HCT116 (cell line): ENCODE data around the gene LRP4. TPM values are rescaled to one million over a fixed set of nuclear protein-coding genes. Genes with fewer than 3 reads are reported as not detected.

Experiments used
- ATAC-seq: fragments of 200-7000 bp; cut with Tn5 transposase; 2 replicates; pipeline ENCODE4 v1.9.1; 2020; ENCODE audit warnings: mild to moderate bottlenecking, moderate library complexity
- BruUV-seq: library from RNA; stranded (reverse); fragments of 400-500 nt; replicated peaks from 2 replicates; lab custom pipeline; 2021; lab: Mats Ljungman, UMichigan
- CTCF ChIA-PET: fragments of 300-600 bp; sonication (Branson Sonifier 250); formaldehyde crosslinking; loops from one replicate; lab custom pipeline; 2021; ENCODE audit warnings: antibody characterized with exemption; lab: Charles Lee
- POLR2A ChIA-PET: fragments of 300-600, 350-600 bp; sonication (Branson Sonifier 250); formaldehyde crosslinking; loops from one replicate; lab custom pipeline; 2021; ENCODE audit warnings: antibody characterized with exemption; lab: Charles Lee
- RAD21 ChIA-PET, 2 experiments: fragments of 300-600 bp; sonication (Branson Sonifier 250); formaldehyde crosslinking; loops; one replicate each; lab custom pipeline; 2023; ENCODE audit warnings: low total read pairs in 2 of 2; ENCODE audit not compliant: uncharacterized antibody in 2 of 2, unreplicated experiment in 2 of 2, low non-redundant PET in 1 of 2; lab: Charles Lee
- DNase-seq: peaks from one replicate; pipeline ENCODE4 v3.0.0-alpha.2; 2010; ENCODE audit warnings: low read depth, low spot score
- H2AFZ ChIP-seq: fragments of 200-600 bp; shearing (Covaris generic), sonication (generic); 2 replicates; pipeline ENCODE4 v1.6.1; 2017; ENCODE audit warnings: low read depth, mixed run types, mixed read lengths, antibody characterized with exemption, low read length; ENCODE audit not compliant: poor library complexity, severe bottlenecking
- H3K27ac ChIP-seq: 2 replicates; pipeline ENCODE4 v1.5.1; 2012; ENCODE audit warnings: low read depth, low read length
- H3K27me3 ChIP-seq: fragments of 200-600 bp; sonication (generic); 2 replicates; pipeline ENCODE4 v1.6.1; 2016; ENCODE audit warnings: mixed run types, low read length, mixed read lengths; ENCODE audit not compliant: insufficient read depth
- H3K36me3 ChIP-seq, 2 experiments: fragments of 200-500 bp in 1 of 2; fragments of 200-600 bp in 1 of 2; sonication (Bioruptor generic) in 1 of 2; sonication (generic) in 1 of 2; 2 replicates each; pipeline versions ENCODE4 v1.5.1 to v1.6.1; 2014 to 2016; ENCODE audit warnings: low read length in 2 of 2, inconsistent platforms in 1 of 2, mixed read lengths in 1 of 2, mixed run types in 1 of 2; ENCODE audit not compliant: insufficient read depth in 2 of 2, control insufficient read depth in 1 of 2
- H3K4me1 ChIP-seq, 2 experiments: fragments of 200-600 bp in 1 of 2; sonication (generic) in 1 of 2; 2 replicates each; pipeline versions ENCODE4 v1.5.1 to v1.6.1; 2012 to 2017; ENCODE audit warnings: low read length in 2 of 2, inconsistent platforms in 1 of 2, mild to moderate bottlenecking in 1 of 2, mixed read lengths in 1 of 2, mixed run types in 1 of 2, moderate library complexity in 1 of 2; ENCODE audit not compliant: insufficient read depth in 2 of 2, control insufficient read depth in 1 of 2
- H3K4me2 ChIP-seq: fragments of 200-600 bp; sonication (generic); 2 replicates; pipeline ENCODE4 v1.6.1; 2017; ENCODE audit warnings: mixed run types, low read length, mixed read lengths
- H3K4me3 ChIP-seq, 2 experiments: fragments of 200-600 bp in 1 of 2; sonication (generic) in 1 of 2; replicated peaks in 1 of 2; 2 replicates each; pipeline ENCODE4 v1.5.1; 2011 to 2016; ENCODE audit warnings: low read length in 2 of 2, control low read depth in 1 of 2, low read depth in 1 of 2, mild to moderate bottlenecking in 1 of 2, mixed read lengths in 1 of 2, mixed run types in 1 of 2
- H3K79me2 ChIP-seq: fragments of 200-600 bp; sonication (generic); 2 replicates; pipeline ENCODE4 v1.6.1; 2017; ENCODE audit warnings: mild to moderate bottlenecking, mixed run types, low read length, moderate library complexity, mixed read lengths; ENCODE audit not compliant: insufficient read depth
- H3K9ac ChIP-seq: fragments of 200-600 bp; sonication (generic); 2 replicates; pipeline ENCODE4 v1.6.1; 2016; ENCODE audit warnings: low read length, mixed read lengths
- H3K9me2 ChIP-seq: fragments of 200-600 bp; sonication (generic), shearing (Covaris generic); 2 replicates; pipeline ENCODE4 v1.6.1; 2017; ENCODE audit warnings: mixed run types, mild to moderate bottlenecking, moderate library complexity; ENCODE audit not compliant: insufficient read depth
- H3K9me3 ChIP-seq, 2 experiments: fragments of 200-500 bp in 1 of 2; fragments of 200-600 bp in 1 of 2; sonication (Bioruptor generic) in 1 of 2; sonication (generic) in 1 of 2; 2 replicates each; pipeline ENCODE4 v1.6.1; 2014 to 2017; ENCODE audit warnings: low read length in 2 of 2, mixed read lengths in 2 of 2, inconsistent platforms in 1 of 2, low read depth in 1 of 2, mild to moderate bottlenecking in 1 of 2, mixed run types in 1 of 2, moderate library complexity in 1 of 2; ENCODE audit not compliant: control insufficient read depth in 1 of 2, insufficient read depth in 1 of 2
- H4K20me1 ChIP-seq: fragments of 200-600 bp; sonication (generic), shearing (Covaris generic); 2 replicates; pipeline ENCODE4 v1.6.1; 2017; ENCODE audit warnings: mixed run types, mild to moderate bottlenecking, moderate library complexity; ENCODE audit not compliant: insufficient read depth
- CBX3 ChIP-seq: IDR thresholded peaks from 2 replicates; pipeline ENCODE4 v1.6.1; 2012; ENCODE audit warnings: low read depth
- CEBPB ChIP-seq: IDR thresholded peaks from 2 replicates; pipeline ENCODE4 v1.6.1; 2012; ENCODE audit warnings: low read depth
- EGR1 ChIP-seq: IDR thresholded peaks from 2 replicates; pipeline ENCODE4 v1.6.1; 2012; ENCODE audit warnings: low read depth
- ELF1 ChIP-seq: IDR thresholded peaks from 2 replicates; pipeline ENCODE4 v1.6.1; 2012; ENCODE audit warnings: low read depth, borderline replicate concordance
- FOSL1 ChIP-seq: IDR thresholded peaks from 2 replicates; pipeline ENCODE4 v1.6.1; 2012; ENCODE audit warnings: low read depth
- JUND ChIP-seq: IDR thresholded peaks from 2 replicates; pipeline ENCODE4 v1.6.1; 2012
- POLR2A ChIP-seq: IDR thresholded peaks from 2 replicates; pipeline ENCODE4 v1.7.0; 2011; ENCODE audit warnings: borderline replicate concordance; ENCODE audit not compliant: insufficient read depth, insufficient read length; ENCODE audit errors: extremely low read depth
- RAD21 ChIP-seq: IDR thresholded peaks from 2 replicates; pipeline ENCODE4 v1.6.1; 2012; ENCODE audit warnings: low read depth, mild to moderate bottlenecking
- REST ChIP-seq: IDR thresholded peaks from 2 replicates; pipeline ENCODE4 v1.6.1; 2012; ENCODE audit warnings: low read depth
- SP1 ChIP-seq: IDR thresholded peaks from 2 replicates; pipeline ENCODE4 v1.6.1; 2012; ENCODE audit warnings: low read depth
- SRF ChIP-seq: IDR thresholded peaks from 2 replicates; pipeline ENCODE4 v1.6.1; 2012; ENCODE audit warnings: low read depth
- TCF7L2 ChIP-seq: IDR thresholded peaks from 2 replicates; pipeline ENCODE4 v1.7.0; 2011; ENCODE audit warnings: borderline replicate concordance, inconsistent platforms; ENCODE audit not compliant: insufficient read depth, insufficient read length; ENCODE audit errors: extremely low read depth
- ZFX ChIP-seq: fragments of 450-650 bp; IDR thresholded peaks from 2 replicates; pipeline ENCODE4 v1.6.1; 2017
- intact Hi-C: fragments of 100-400 bp; cut with micrococcal nuclease; formaldehyde crosslinking; loops from 2 replicates; pipeline ENCODE4 v1.10.0; 2022
- total RNA-seq: library from RNA; stranded (reverse); gene quantifications from one replicate; pipeline ENCODE4 v1.2.1, GENCODE V29; 2021; ENCODE audit not compliant: unreplicated experiment
- TF ChIP-seq, protein P1 (sequence below): IDR thresholded peaks from 2 replicates; pipeline ENCODE4 v1.6.1; 2012
- TF ChIP-seq, protein P2 (sequence below): IDR thresholded peaks from 2 replicates; pipeline ENCODE4 v1.6.1; 2012
- TF ChIP-seq, protein P3 (sequence below), 3 experiments: fragments of 200-600 bp in 1 of 3; sonication (generic) in 1 of 3; IDR thresholded peaks in 2 of 3; conservative IDR thresholded peaks in 1 of 3; 2 replicates each; pipeline ENCODE4 v1.5.1; 2012 to 2017; ENCODE audit warnings: low read depth in 2 of 3, low read length in 2 of 3, antibody characterized with exemption in 1 of 3, borderline replicate concordance in 1 of 3, control low read depth in 1 of 3, mild to moderate bottlenecking in 1 of 3, mixed read lengths in 1 of 3, mixed run types in 1 of 3, moderate library complexity in 1 of 3; ENCODE audit not compliant: insufficient read depth in 1 of 3

LRP4 gene
- total RNA-seq, 1 experiment from 2014 or later: 7.4 TPM

DNA sequence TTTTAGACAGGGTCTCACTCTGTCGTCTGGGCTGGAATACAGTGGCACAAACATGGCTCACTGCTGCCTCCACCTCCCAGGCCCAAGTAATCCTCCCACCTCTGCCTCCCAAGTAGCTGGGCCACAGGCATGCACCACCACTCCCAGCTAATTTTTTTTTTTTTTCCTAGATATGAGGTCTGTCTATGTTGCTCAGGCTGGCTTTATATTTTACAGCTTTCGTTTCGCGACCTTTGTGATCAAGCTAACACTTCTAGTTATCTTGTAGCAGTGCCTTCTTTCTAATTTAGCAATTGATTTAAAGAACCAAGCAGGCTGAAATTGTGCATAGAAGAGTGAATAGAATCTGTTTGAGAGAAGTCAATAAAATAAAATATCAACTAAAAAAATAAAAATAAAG is 83.5 kb downstream of the LRP4 start:
- TF ChIP-seq ZFX (no peak), JUND (no peak)
- RAD21 ChIA-PET: no interaction called here

DNA sequence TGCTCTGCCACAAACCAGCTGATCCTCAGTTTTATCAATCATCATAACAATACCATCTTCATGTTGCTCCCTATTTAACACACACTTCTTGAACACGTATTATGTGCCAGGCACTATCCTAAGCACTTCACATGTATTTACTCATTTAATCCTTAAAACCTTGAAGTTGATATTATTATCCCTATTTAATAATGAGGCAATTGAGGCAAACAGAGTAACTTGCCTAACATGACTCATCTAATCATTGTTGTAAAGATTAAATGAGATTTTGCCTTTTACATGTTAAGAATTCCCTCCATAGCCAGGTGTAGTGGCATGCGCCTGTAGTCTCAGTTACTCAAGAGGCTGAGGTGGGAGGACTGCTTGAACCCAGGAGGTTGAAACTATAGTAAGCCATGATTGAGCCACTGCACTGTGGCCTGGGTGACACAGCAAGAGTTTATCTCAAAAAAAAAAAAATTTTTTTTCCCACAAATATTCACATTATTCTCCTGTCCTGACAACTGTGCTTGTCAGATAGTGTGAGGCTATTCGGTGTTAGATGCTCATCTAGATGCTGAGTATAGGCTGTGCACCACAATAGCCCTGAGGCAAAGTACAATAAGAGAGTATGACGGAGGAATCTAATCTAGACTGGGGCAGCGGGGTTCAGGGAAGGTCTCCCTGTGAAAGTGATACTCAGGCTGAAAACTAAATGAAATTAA is 85.7 kb downstream of the LRP4 start:
- CTCF ChIA-PET: interaction anchor here (0.9 kb wide), 1 partner anchor 24 kb away, joined by 3 read pairs; no protein-coding TSS in a partner anchor
- no peaks in the 10 kb centered on the region for H3K9me2 ChIP-seq
- H3K79me2 ChIP-seq: peaks cover 99% of the 10 kb centered on the region
- no peak overlapping the region for H3K4me3 ChIP-seq
- H3K9me3 ChIP-seq: no peaks in the 10 kb centered on the region
- no peaks in the 10 kb centered on the region for H3K36me3 ChIP-seq
- TF ChIP-seq POLR2A (no peak), TCF7L2 (no peak), CBX3 (no peak), SRF (no peak), FOSL1 (no peak), EGR1 (no peak), ZFX (no peak), REST (no peak), JUND (no peak), CEBPB (no peak), SP1 (no peak), RAD21 (no peak), ELF1 (no peak)
- TF ChIP-seq, protein P1, sequence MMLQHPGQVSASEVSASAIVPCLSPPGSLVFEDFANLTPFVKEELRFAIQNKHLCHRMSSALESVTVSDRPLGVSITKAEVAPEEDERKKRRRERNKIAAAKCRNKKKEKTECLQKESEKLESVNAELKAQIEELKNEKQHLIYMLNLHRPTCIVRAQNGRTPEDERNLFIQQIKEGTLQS: no peak
- TF ChIP-seq, protein P2, sequence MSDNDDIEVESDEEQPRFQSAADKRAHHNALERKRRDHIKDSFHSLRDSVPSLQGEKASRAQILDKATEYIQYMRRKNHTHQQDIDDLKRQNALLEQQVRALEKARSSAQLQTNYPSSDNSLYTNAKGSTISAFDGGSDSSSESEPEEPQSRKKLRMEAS: no peak
- TF ChIP-seq, protein P3, sequence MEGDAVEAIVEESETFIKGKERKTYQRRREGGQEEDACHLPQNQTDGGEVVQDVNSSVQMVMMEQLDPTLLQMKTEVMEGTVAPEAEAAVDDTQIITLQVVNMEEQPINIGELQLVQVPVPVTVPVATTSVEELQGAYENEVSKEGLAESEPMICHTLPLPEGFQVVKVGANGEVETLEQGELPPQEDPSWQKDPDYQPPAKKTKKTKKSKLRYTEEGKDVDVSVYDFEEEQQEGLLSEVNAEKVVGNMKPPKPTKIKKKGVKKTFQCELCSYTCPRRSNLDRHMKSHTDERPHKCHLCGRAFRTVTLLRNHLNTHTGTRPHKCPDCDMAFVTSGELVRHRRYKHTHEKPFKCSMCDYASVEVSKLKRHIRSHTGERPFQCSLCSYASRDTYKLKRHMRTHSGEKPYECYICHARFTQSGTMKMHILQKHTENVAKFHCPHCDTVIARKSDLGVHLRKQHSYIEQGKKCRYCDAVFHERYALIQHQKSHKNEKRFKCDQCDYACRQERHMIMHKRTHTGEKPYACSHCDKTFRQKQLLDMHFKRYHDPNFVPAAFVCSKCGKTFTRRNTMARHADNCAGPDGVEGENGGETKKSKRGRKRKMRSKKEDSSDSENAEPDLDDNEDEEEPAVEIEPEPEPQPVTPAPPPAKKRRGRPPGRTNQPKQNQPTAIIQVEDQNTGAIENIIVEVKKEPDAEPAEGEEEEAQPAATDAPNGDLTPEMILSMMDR (IDR thresholded peaks at IDR 0.05 in 2 of 3, conservative IDR thresholded peaks at IDR 0.05 in 1 of 3; ENCODE audit: borderline replicate concordance in 1 of 3, insufficient read depth in 1 of 3, low read depth in 2 of 3, low read length in 2 of 3): no peak
- peaks cover 15% of the 10 kb centered on the region; the same call in 1 of the 2 replicates for H4K20me1 ChIP-seq
- no peak overlapping the region for H3K9ac ChIP-seq
- no peak overlapping the region for H3K4me2 ChIP-seq
- RAD21 ChIA-PET: no interaction called here
- no TSS peak for BruUV-seq
- H3K4me1 ChIP-seq: peaks cover 9 to 15% of the 10 kb centered on the region in 2 experiments
- intact Hi-C loops: no loop called here
- ATAC-seq (no peak), DNase-seq (no peak)
- H3K27ac ChIP-seq: no peak overlapping the region
- POLR2A ChIA-PET: no interaction called here
- no peak overlapping the region for H2AFZ ChIP-seq
- H3K27me3 ChIP-seq: no peaks in the 10 kb centered on the region

More for the DNA sequence above, 83.5 kb downstream of the LRP4 start:
- intact Hi-C loops: no loop called here
- Histone ChIP-seq H3K9me3 (no peaks in the 10 kb centered on the region), H3K9ac (no peak overlapping the region), H3K9me2 (no peaks in the 10 kb centered on the region), H3K4me3 (no peak overlapping the region), H3K79me2 (peaks cover 99% of the 10 kb centered on the region), H2AFZ (no peak overlapping the region), H3K27ac (no peak overlapping the region), H3K4me1 (no peaks in the 10 kb centered on the region; a peak in 1 of 4 replicates), H3K4me2 (no peak overlapping the region), H3K27me3 (no peaks in the 10 kb centered on the region), H3K36me3 (no peaks in the 10 kb centered on the region), H4K20me1 (peaks cover 11% of the 10 kb centered on the region; the same call in 1 of the 2 replicates)
- CTCF ChIA-PET: no interaction called here
- POLR2A ChIA-PET: no interaction called here
- ATAC-seq (no peak), DNase-seq (no peak)
- no TSS peak for BruUV-seq
